Measurements from ENCODE around the gene STX2. TPM values are rescaled to one million over a fixed set of nuclear protein-coding genes. Genes with fewer than 3 reads are reported as not detected.

The STX2 gene
- total RNA-seq, 4 donors from 2014 or later = 2.9 to 14.7 (median 4.7) TPM

DNA sequence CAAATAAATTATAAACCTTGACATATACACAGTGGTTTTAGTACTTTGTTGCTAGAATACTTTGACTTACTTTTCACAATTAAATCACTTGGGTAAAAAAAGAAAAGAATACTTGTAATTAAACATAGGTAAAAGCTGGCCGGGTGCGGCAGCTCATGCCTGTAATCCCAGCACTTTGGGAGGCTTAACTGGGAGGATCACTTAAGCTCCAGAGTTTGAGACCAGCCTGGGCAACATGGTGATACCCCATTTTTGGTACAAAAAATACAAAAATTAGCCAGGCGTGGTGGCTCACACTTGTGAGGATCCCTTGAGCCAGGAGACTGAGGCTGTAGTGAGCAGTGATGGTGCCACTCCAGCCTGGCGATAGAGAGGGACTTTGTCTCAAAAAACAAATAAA, 7.8 kb downstream of the STX2 start:
- 91 to 94% methylated on average over 4 of the region's 4 CpGs for WGBS, 2 donors
- TF ChIP-seq, protein P1, sequence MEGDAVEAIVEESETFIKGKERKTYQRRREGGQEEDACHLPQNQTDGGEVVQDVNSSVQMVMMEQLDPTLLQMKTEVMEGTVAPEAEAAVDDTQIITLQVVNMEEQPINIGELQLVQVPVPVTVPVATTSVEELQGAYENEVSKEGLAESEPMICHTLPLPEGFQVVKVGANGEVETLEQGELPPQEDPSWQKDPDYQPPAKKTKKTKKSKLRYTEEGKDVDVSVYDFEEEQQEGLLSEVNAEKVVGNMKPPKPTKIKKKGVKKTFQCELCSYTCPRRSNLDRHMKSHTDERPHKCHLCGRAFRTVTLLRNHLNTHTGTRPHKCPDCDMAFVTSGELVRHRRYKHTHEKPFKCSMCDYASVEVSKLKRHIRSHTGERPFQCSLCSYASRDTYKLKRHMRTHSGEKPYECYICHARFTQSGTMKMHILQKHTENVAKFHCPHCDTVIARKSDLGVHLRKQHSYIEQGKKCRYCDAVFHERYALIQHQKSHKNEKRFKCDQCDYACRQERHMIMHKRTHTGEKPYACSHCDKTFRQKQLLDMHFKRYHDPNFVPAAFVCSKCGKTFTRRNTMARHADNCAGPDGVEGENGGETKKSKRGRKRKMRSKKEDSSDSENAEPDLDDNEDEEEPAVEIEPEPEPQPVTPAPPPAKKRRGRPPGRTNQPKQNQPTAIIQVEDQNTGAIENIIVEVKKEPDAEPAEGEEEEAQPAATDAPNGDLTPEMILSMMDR (IDR thresholded peaks at IDR 0.05) = no peak
- no peak for TF ChIP-seq POLR2A (IDR thresholded peaks at IDR 0.05)
- intact Hi-C loops (cut with DNase I; ENCODE audit: low total_unique reads) = no loop called here

DNA sequence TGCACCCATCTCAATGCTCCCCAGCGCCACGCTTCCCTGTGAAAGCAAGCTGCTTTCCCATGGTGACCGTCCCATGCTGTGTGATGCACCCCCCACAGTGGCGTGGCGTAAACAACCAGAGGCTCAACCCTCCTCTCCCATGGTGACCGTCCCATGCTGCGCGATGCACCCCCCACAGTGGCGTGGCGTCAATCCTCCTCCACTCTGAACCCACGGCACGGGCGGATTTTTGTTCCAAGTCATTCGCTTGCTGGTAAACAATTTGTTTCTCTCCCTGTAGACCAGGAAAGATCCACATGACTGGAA, 8.9 kb downstream of the STX2 start:
- no peak overlapping the region for H3K4me3 ChIP-seq (ENCODE audit: low read depth, poor library complexity, severe bottlenecking)
- intact Hi-C loops (cut with DNase I; ENCODE audit: low total_unique reads) = no loop called here
- TF ChIP-seq POLR2A (IDR thresholded peaks at IDR 0.05) = no peak
- TF ChIP-seq, protein P1 (IDR thresholded peaks at IDR 0.05) = no peak
- peak in 1 of 2 donors; percentile 57 for DNase-seq (ENCODE audit: low spot score in 2 of 2)
- WGBS, 2 donors = 86% methylated on average over 14 of the region's 14 CpGs

More for the DNA sequence above, 7.8 kb downstream of the STX2 start:
- H3K4me3 ChIP-seq (ENCODE audit: low read depth, poor library complexity, severe bottlenecking) = no peak overlapping the region
- peak in 1 of 2 donors; percentile 49 for DNase-seq (ENCODE audit: low spot score in 2 of 2)

DNA sequence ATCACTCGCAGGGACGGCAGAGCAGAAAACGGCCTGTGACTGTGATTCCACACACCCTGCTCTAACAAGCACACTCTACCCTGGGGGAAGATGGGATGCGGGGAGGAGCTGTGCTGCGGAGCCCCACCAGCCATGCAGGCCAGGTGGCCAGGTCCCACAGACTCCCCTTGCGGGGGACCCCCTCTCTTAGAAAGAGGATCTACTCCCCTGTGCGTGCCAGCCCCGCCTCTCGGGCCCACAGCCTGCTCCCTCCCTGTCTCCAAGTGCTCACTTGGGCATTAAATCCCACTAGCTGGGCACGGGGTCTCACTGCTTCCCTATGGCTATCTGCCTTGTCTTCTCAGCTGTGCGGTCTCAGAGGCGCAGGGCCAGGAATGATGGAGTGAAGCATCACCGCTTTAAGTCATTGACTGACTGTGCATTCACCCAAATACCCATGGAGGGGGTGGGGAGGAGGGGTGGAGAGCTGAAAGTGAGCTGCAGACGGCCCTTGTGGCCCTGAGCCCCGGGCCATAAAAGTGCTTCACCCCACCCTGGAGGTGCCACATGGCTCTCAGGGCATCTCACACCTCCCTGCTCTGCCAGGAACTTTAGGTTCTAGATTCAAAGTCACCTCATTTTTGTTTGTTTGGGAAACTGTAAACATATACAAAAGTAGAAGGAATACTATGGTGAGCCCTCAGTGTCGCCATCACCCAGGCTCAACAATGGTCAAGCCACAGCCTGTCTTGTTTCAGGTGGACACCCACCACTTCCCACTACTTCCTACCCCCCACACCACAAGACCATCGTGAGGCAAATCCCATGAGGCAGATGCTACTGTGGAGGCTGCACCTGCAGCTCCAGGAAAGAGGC, 9.4 kb downstream of the STX2 start:
- TF ChIP-seq, protein P1 (IDR thresholded peaks at IDR 0.05) = no peak
- H3K4me3 ChIP-seq (ENCODE audit: low read depth, poor library complexity, severe bottlenecking) = no peak overlapping the region
- intact Hi-C loops (cut with DNase I; ENCODE audit: low total_unique reads) = no loop called here
- DNase-seq (ENCODE audit: low spot score in 2 of 2) = peak in 1 of 2 donors; percentile 80
- WGBS, 2 donors = 69 to 75% methylated on average over 17 of the region's 17 CpGs

DNA sequence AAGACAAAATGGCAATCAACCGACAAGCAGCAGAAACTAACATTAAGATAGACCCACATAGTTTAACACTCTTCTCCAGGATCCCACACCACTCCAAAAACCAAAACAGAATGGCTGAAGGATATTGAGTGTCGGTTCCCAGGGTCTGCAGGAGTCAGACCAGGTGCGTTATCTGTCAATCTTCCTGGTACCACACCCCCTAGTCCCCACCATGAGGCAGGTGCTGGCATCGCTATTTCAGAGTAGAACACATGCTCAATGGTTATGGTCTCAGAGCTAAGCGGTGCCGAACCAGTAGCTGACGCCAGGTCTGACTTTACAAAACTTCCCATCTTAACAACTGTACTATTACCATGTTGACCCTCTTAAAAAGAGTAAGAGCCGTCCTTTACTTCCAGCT, 10.2 kb downstream of the STX2 start:
- TF ChIP-seq, protein P1 (IDR thresholded peaks at IDR 0.05) = no peak
- no peak for TF ChIP-seq POLR2A (IDR thresholded peaks at IDR 0.05)
- DNase-seq (ENCODE audit: low spot score in 2 of 2) = peak in 1 of 2 donors; percentile 68
- intact Hi-C loops (cut with DNase I; ENCODE audit: low total_unique reads) = no loop called here
- 90% methylated on average over 8 of the region's 8 CpGs for WGBS, 2 donors
- no peak overlapping the region for H3K4me3 ChIP-seq (ENCODE audit: low read depth, poor library complexity, severe bottlenecking)

DNA sequence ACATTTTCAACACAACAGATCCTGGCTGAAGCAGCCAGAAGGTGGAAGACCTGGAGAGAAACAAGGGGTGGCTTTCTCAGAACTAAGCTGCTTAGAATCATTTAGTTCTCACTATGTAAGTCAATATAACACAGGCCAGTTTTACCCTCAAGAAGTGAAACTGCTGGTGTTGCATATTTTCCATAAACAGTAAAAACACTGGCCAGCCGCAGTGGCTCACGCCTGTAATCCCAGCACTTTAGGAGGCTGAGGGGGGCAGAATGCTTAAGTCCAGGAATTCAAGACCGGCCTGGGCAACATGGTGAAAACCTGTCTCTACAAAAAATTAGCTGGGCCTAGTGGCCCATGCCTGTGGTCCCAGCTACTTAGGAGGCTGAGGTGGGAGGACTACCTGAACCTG, 11.6 kb downstream of the STX2 start:
- WGBS, 2 donors = 61 to 71% methylated on average over 3 of the region's 3 CpGs
- DNase-seq (ENCODE audit: low spot score in 2 of 2) = no peak
- intact Hi-C loops (cut with DNase I; ENCODE audit: low total_unique reads) = no loop called here
- no peak overlapping the region for H3K4me3 ChIP-seq (ENCODE audit: low read depth, poor library complexity, severe bottlenecking)
- TF ChIP-seq, protein P1 (IDR thresholded peaks at IDR 0.05) = no peak
- TF ChIP-seq POLR2A (IDR thresholded peaks at IDR 0.05) = no peak

All from lower leg skin (tissue), 4 donors.